ENCODE results near the gene RNASE3.

The RNASE3 gene

DNA sequence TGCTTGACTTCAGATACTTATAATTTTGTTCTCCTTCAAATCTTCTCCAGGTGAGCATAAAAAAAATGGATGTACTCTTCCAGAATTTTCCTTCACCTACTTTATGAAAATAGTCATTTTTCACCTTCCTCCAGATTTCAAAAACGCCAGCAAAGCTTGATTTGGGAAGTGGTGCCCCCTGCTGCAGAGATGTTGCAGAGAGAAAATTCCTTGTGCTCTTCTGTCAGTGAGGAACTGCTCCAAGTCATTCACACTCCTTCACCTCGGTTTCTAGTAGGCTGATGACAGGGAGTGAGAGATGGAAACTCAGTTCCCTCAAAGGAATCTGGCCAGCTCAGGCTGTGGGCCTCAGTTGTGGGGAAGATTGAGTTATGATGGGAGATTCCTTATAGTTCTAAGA is 24.2 kb upstream of the RNASE3 start:
- no peak overlapping the region for H3K9ac ChIP-seq (ENCODE audit: low read length)
- no peak overlapping the region for H3K4me2 ChIP-seq (ENCODE audit: low read length)
- no peaks in the 10 kb centered on the region for H3K9me3 ChIP-seq (ENCODE audit: low read length)
- H3K27ac ChIP-seq (ENCODE audit: low read depth, low read length, poor library complexity, severe bottlenecking), result no peak overlapping the region
- H3K27me3 ChIP-seq (ENCODE audit: insufficient read depth, low read length), result no peaks in the 10 kb centered on the region
- TF ChIP-seq, protein P1, sequence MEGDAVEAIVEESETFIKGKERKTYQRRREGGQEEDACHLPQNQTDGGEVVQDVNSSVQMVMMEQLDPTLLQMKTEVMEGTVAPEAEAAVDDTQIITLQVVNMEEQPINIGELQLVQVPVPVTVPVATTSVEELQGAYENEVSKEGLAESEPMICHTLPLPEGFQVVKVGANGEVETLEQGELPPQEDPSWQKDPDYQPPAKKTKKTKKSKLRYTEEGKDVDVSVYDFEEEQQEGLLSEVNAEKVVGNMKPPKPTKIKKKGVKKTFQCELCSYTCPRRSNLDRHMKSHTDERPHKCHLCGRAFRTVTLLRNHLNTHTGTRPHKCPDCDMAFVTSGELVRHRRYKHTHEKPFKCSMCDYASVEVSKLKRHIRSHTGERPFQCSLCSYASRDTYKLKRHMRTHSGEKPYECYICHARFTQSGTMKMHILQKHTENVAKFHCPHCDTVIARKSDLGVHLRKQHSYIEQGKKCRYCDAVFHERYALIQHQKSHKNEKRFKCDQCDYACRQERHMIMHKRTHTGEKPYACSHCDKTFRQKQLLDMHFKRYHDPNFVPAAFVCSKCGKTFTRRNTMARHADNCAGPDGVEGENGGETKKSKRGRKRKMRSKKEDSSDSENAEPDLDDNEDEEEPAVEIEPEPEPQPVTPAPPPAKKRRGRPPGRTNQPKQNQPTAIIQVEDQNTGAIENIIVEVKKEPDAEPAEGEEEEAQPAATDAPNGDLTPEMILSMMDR (IDR thresholded peaks at IDR 0.05; ENCODE audit: low read length), result peak; percentile 53
- no peak for TF ChIP-seq EZH2 (IDR thresholded peaks at IDR 0.05; ENCODE audit: borderline replicate concordance, low read length)
- H3K9me2 ChIP-seq (ENCODE audit: low read depth, low read length), result no peaks in the 10 kb centered on the region
- no peaks in the 10 kb centered on the region for H3K79me2 ChIP-seq (ENCODE audit: insufficient read depth, low read length)
- no peaks in the 10 kb centered on the region for H4K20me1 ChIP-seq (ENCODE audit: insufficient read depth, low read length)
- no peaks in the 10 kb centered on the region for H3F3A ChIP-seq (ENCODE audit: insufficient read depth, low read length)
- H3K36me3 ChIP-seq (ENCODE audit: insufficient read depth, low read length), result no peaks in the 10 kb centered on the region
- no peak overlapping the region for H2AFZ ChIP-seq (ENCODE audit: low read length)
- no peaks in the 10 kb centered on the region for H3K4me1 ChIP-seq (ENCODE audit: insufficient read depth, low read length, severe bottlenecking)
- no peak overlapping the region for H3K4me3 ChIP-seq (ENCODE audit: low read depth, low read length, poor library complexity, severe bottlenecking)

GRCh38 chr14:20873370-20874177 is 17.6 kb upstream of the RNASE3 start:
- no peak overlapping the region for H2AFZ ChIP-seq (ENCODE audit: low read length)
- H3K4me1 ChIP-seq (ENCODE audit: insufficient read depth, low read length, severe bottlenecking), result no peaks in the 10 kb centered on the region
- no peak overlapping the region for H3K9ac ChIP-seq (ENCODE audit: low read length)
- no peaks in the 10 kb centered on the region for H3K9me2 ChIP-seq (ENCODE audit: low read depth, low read length)
- TF ChIP-seq, protein P1 (IDR thresholded peaks at IDR 0.05; ENCODE audit: low read length), result peak; percentile 86
- no peak for TF ChIP-seq EZH2 (IDR thresholded peaks at IDR 0.05; ENCODE audit: borderline replicate concordance, low read length)
- no peak overlapping the region for H3K4me3 ChIP-seq (ENCODE audit: low read depth, low read length, poor library complexity, severe bottlenecking)
- no peaks in the 10 kb centered on the region for H3K79me2 ChIP-seq (ENCODE audit: insufficient read depth, low read length)
- no peaks in the 10 kb centered on the region for H4K20me1 ChIP-seq (ENCODE audit: insufficient read depth, low read length)
- H3K27ac ChIP-seq (ENCODE audit: low read depth, low read length, poor library complexity, severe bottlenecking), result no peak overlapping the region
- no peaks in the 10 kb centered on the region for H3F3A ChIP-seq (ENCODE audit: insufficient read depth, low read length)
- no peaks in the 10 kb centered on the region for H3K9me3 ChIP-seq (ENCODE audit: low read length)
- H3K36me3 ChIP-seq (ENCODE audit: insufficient read depth, low read length), result no peaks in the 10 kb centered on the region
- no peak overlapping the region for H3K4me2 ChIP-seq (ENCODE audit: low read length)
- H3K27me3 ChIP-seq (ENCODE audit: insufficient read depth, low read length), result no peaks in the 10 kb centered on the region

DNA sequence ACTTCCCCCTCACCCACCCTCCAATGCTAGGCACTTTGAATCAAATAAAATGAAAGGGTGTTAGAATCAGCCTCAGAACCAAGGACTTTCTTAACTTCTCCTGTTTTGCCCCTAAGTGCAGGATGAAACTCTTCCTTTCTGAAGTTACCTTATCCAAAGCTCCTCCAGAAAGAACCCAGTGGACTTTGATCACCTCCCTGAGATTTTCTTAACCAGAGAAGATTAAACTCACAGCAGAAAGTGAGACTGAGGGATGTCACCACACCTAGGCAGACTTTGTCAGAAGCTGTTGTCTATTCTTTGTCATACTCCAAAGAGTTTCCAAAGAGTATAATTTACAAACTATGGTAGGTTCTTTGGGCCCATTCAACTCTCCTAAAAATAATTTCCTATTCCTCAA is 14.2 kb upstream of the RNASE3 start:
- H3K36me3 ChIP-seq (ENCODE audit: insufficient read depth, low read length), result no peaks in the 10 kb centered on the region
- no peaks in the 10 kb centered on the region for H3K27me3 ChIP-seq (ENCODE audit: insufficient read depth, low read length)
- no peaks in the 10 kb centered on the region for H4K20me1 ChIP-seq (ENCODE audit: insufficient read depth, low read length)
- no peak overlapping the region for H3K27ac ChIP-seq (ENCODE audit: low read depth, low read length, poor library complexity, severe bottlenecking)
- no peaks in the 10 kb centered on the region for H3K4me1 ChIP-seq (ENCODE audit: insufficient read depth, low read length, severe bottlenecking)
- H3K4me3 ChIP-seq (ENCODE audit: low read depth, low read length, poor library complexity, severe bottlenecking), result no peak overlapping the region
- H2AFZ ChIP-seq (ENCODE audit: low read length), result no peak overlapping the region
- H3K4me2 ChIP-seq (ENCODE audit: low read length), result no peak overlapping the region
- H3K9me3 ChIP-seq (ENCODE audit: low read length), result no peaks in the 10 kb centered on the region
- H3K9me2 ChIP-seq (ENCODE audit: low read depth, low read length), result no peaks in the 10 kb centered on the region
- H3F3A ChIP-seq (ENCODE audit: insufficient read depth, low read length), result no peaks in the 10 kb centered on the region
- H3K79me2 ChIP-seq (ENCODE audit: insufficient read depth, low read length), result no peaks in the 10 kb centered on the region
- no peak overlapping the region for H3K9ac ChIP-seq (ENCODE audit: low read length)
- TF ChIP-seq, protein P1 (IDR thresholded peaks at IDR 0.05; ENCODE audit: low read length), result no peak
- no peak for TF ChIP-seq EZH2 (IDR thresholded peaks at IDR 0.05; ENCODE audit: borderline replicate concordance, low read length)

Measured in OCI-LY1 (cell line).